ENCODE measurements around the gene KCNJ9. TPM values are rescaled to one million over a fixed set of nuclear protein-coding genes. Genes with fewer than 3 reads are reported as not detected.
A peak's percentile ranks its signal among the peaks of the same experiment; 100 is the strongest.

Gene KCNJ9
- total and polyA plus RNA-seq, 5 donors: not detected

DNA sequence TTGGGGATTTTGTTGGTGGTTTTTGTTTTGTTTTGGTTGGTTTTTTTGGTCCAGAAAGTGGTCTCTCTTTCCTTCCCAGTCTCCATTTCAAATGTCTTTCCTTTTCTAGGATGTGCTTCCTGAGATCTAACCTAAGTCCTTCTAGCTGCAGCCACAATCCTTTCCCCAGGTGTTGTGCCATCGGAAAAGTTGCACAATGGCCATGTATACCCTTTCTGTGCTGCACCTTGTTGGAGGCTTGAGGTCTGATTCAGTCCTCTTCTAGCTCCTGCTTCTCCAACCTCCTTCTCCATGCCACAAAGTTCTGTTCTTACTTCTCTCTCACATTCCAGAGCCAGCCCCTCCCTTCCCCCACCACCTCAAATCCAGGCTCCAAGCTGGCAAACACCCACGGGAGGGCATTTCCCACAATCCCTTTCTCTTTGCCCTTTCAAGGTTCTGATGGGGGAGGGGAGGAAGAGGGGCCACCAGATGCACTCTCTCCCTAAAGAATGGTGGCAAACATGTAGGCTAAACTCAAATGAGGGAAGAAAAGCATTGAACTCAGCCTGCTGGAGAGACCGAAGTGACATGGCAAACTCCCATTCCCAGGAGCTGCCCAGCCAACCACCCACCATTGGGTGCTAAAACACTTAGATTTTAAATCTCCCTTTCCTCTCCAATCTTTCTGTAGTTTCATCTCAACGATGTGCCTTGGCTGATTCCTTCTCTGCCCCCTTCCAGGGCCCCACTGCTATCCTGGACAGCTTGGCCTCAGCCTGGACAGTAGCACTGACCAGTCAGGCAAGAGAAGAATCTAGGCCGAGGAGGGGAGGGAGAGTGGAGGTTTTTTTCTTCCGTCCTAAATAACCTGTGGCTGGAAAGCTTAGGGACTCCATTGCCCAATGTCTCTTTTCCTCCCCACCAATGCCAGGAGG, 14.3 kb upstream of the KCNJ9 start:
- no peaks in the 10 kb centered on the region for H3K4me1 ChIP-seq (ENCODE audit: control insufficient read depth, insufficient read depth, low read length)
- H3K4me3 ChIP-seq (ENCODE audit: low read length): no peak overlapping the region
- H3K27me3 ChIP-seq (ENCODE audit: control insufficient read depth, insufficient read depth): no peaks in the 10 kb centered on the region
- DNase-seq: no peak
- WGBS: 54% methylated on average over 6 of the region's 6 CpGs
- H3K27ac ChIP-seq (ENCODE audit: low read length): no peak overlapping the region
- ATAC-seq: no peak
- H3K9me3 ChIP-seq (ENCODE audit: control insufficient read depth, low read length): no peaks in the 10 kb centered on the region
- intact Hi-C loops (cut with DNase I): no loop called here

GRCh38 chr1:160068225-160068624, 13.1 kb upstream of the KCNJ9 start:
- DNase-seq: no peak
- intact Hi-C loops (cut with DNase I): no loop called here
- H3K27me3 ChIP-seq (ENCODE audit: control insufficient read depth, insufficient read depth): no peaks in the 10 kb centered on the region
- no peak for ATAC-seq
- no peaks in the 10 kb centered on the region for H3K9me3 ChIP-seq (ENCODE audit: control insufficient read depth, low read length)
- no peaks in the 10 kb centered on the region for H3K4me1 ChIP-seq (ENCODE audit: control insufficient read depth, insufficient read depth, low read length)
- no peak overlapping the region for H3K4me3 ChIP-seq (ENCODE audit: low read length)
- 65% methylated on average over 5 of the region's 5 CpGs for WGBS
- no peak overlapping the region for H3K27ac ChIP-seq (ENCODE audit: low read length)

- Histone ChIP-seq H3K27me3 (ENCODE audit: control insufficient read depth, insufficient read depth) (no peaks in the 10 kb centered on the region), H3K9me3 (ENCODE audit: control insufficient read depth, low read length) (no peaks in the 10 kb centered on the region), H3K4me1 (ENCODE audit: control insufficient read depth, insufficient read depth, low read length) (no peaks in the 10 kb centered on the region), H3K27ac (ENCODE audit: low read length) (no peak within 1 kb of the TSS), H3K4me3 (ENCODE audit: low read length) (peak within 1 kb of the TSS; percentile 75)
- DNase-seq (peak in 1 of 3 donors; percentile 28), ATAC-seq (peak in 1 of 2 donors; percentile 6)
- WGBS: 10% methylated on average over 32 of the region's 32 CpGs
- intact Hi-C loops (cut with DNase I): no loop called here
These were observed 11.7 kb upstream of the KCNJ9 start, which contains the start of gene KCNJ10 for GRCh38 chr1:160069460-160070231. Gene KCNJ10 (minus strand): TSS chr1:160070160. CDS start chr1:160042532, 27,628 bp downstream.

DNA sequence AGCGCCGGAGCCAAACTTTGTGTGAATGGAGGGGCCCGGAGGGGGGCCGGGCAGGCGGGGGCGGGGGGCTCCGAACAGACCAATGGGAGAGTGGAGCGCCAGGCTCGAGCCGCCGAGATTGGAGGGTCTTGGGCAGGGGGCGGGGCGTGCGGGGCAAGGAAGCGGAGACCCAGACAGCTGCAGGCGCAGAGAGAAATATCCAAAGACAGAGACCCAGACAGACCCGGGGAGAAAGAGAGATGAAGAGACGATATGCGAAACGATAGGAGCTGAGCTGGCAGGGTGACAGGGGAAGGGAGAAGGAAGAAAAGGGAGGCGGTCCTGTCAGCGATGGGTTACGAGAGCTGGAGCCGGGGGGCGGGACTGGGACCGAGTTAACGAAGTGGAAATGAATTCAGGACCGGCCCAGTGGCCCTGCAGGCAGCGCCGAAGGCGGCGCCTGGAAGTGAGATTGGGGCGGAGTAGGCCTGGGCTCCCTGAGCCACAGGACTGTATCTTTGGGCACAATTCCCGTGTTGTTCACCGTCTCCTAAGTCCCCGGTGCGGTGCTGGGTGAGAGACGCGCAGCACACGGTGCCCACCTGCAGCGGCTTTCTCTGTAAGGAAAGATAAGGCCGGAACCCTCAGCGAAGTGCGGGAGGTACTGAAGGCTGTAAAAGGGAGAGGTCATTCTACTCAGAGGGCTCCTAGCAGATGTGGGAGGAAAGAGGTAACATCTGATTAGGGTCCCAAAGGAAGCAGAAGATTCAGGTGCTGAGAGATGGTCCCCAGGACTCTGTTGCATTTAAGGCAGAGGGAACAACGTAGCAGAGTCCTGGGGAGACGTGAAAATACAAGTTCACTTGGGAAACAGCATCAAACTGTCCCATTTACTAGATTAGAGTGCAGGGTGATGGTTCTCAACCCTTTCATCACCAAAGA, 10.8 kb upstream of the KCNJ9 start:
- Histone ChIP-seq H3K9me3 (ENCODE audit: control insufficient read depth, low read length) (no peaks in the 10 kb centered on the region), H3K4me1 (ENCODE audit: control insufficient read depth, insufficient read depth, low read length) (no peaks in the 10 kb centered on the region), H3K4me3 (ENCODE audit: low read length) (peak overlapping the region; percentile 75), H3K27me3 (ENCODE audit: control insufficient read depth, insufficient read depth) (no peaks in the 10 kb centered on the region), H3K27ac (ENCODE audit: low read length) (no peak overlapping the region)
- ATAC-seq (peak; percentile 96 to 97), DNase-seq (peak; percentile 84 to 93 (median 92))
- 1% methylated on average over 46 of the region's 46 CpGs for WGBS
- intact Hi-C loops (cut with DNase I): no loop called here

- no peak for ATAC-seq
- intact Hi-C loops (cut with DNase I): no loop called here
- Histone ChIP-seq H3K27ac (ENCODE audit: low read length) (no peak overlapping the region), H3K9me3 (ENCODE audit: control insufficient read depth, low read length) (no peaks in the 10 kb centered on the region), H3K4me1 (ENCODE audit: control insufficient read depth, insufficient read depth, low read length) (no peaks in the 10 kb centered on the region), H3K27me3 (ENCODE audit: control insufficient read depth, insufficient read depth) (no peaks in the 10 kb centered on the region), H3K4me3 (ENCODE audit: low read length) (no peak overlapping the region)
- WGBS: 85% methylated on average over 5 of the region's 5 CpGs
- no peak for DNase-seq
These were observed 10.0 kb upstream of the KCNJ9 start for GRCh38 chr1:160071289-160071688.

GRCh38 chr1:160074865-160075264, 6.5 kb upstream of the KCNJ9 start:
- 72% methylated on average over 4 of the region's 4 CpGs for WGBS
- no peak for DNase-seq
- no peak for ATAC-seq
- Histone ChIP-seq H3K27me3 (ENCODE audit: control insufficient read depth, insufficient read depth) (no peaks in the 10 kb centered on the region), H3K4me1 (ENCODE audit: control insufficient read depth, insufficient read depth, low read length) (no peaks in the 10 kb centered on the region), H3K4me3 (ENCODE audit: low read length) (no peak overlapping the region), H3K9me3 (ENCODE audit: control insufficient read depth, low read length) (no peaks in the 10 kb centered on the region), H3K27ac (ENCODE audit: low read length) (no peak overlapping the region)
- intact Hi-C loops (cut with DNase I): no loop called here

- Histone ChIP-seq H3K4me3 (ENCODE audit: low read length) (no peak overlapping the region), H3K9me3 (ENCODE audit: control insufficient read depth, low read length) (no peaks in the 10 kb centered on the region), H3K27me3 (ENCODE audit: control insufficient read depth, insufficient read depth) (no peaks in the 10 kb centered on the region), H3K27ac (ENCODE audit: low read length) (no peak overlapping the region), H3K4me1 (ENCODE audit: control insufficient read depth, insufficient read depth, low read length) (no peaks in the 10 kb centered on the region)
- intact Hi-C loops (cut with DNase I): no loop called here
- ATAC-seq: no peak
- DNase-seq: no peak
- 50% methylated on average over 2 of the region's 2 CpGs for WGBS
These were observed 5.5 kb upstream of the KCNJ9 start for GRCh38 chr1:160075836-160076235.

- no peak for DNase-seq
- no peak overlapping the region for H3K4me3 ChIP-seq (ENCODE audit: low read length)
- H3K4me1 ChIP-seq (ENCODE audit: control insufficient read depth, insufficient read depth, low read length): no peaks in the 10 kb centered on the region
- H3K9me3 ChIP-seq (ENCODE audit: control insufficient read depth, low read length): no peaks in the 10 kb centered on the region
- ATAC-seq: no peak
- intact Hi-C loops (cut with DNase I): no loop called here
- H3K27me3 ChIP-seq (ENCODE audit: control insufficient read depth, insufficient read depth): no peaks in the 10 kb centered on the region
- 81% methylated on average over 3 of the region's 3 CpGs for WGBS
- H3K27ac ChIP-seq (ENCODE audit: low read length): no peak overlapping the region
These were observed 5.0 kb upstream of the KCNJ9 start for GRCh38 chr1:160076295-160076694.

- no peaks in the 10 kb centered on the region for H3K4me1 ChIP-seq (ENCODE audit: control insufficient read depth, insufficient read depth, low read length)
- no peak for ATAC-seq
- intact Hi-C loops (cut with DNase I): no loop called here
- H3K9me3 ChIP-seq (ENCODE audit: control insufficient read depth, low read length): no peaks in the 10 kb centered on the region
- H3K4me3 ChIP-seq (ENCODE audit: low read length): no peak overlapping the region
- DNase-seq: no peak
- H3K27ac ChIP-seq (ENCODE audit: low read length): no peak overlapping the region
- H3K27me3 ChIP-seq (ENCODE audit: control insufficient read depth, insufficient read depth): no peaks in the 10 kb centered on the region
These were observed 3.9 kb upstream of the KCNJ9 start for GRCh38 chr1:160077486-160077885.

DNA sequence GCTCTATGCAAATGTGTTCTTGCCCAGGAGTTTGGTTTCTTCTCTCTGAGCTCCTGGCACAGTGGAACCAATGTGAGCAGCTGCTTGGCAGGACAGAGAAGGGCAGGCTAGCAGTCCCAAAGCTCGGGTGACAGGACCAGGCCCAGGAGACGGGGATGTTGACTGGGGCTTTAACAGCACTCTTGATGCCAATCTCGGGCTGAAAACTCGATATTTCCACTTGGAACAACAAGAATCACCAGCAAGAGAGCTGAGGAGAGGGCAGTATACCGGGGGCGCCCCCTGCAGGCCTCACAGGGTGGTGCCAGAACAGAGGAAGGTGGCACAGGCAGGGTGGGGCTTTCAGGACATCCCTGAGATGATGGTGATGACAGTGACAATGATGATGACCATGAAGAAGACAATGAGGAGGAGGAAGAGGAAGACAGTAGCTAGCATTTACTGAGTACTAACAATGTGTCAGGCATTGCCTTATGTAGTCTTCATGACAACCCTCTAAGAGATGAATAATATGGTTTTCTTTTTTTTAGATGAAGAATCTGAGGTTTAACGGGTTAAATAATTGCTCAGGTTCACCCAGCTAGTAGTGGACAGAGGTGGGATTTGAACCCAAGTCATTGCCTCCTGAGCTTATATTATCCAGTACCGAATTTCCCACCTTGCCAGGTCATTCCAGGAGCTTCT, 2.7 kb upstream of the KCNJ9 start:
- Histone ChIP-seq H3K27me3 (ENCODE audit: control insufficient read depth, insufficient read depth) (no peaks in the 10 kb centered on the region), H3K4me3 (ENCODE audit: low read length) (no peak overlapping the region), H3K4me1 (ENCODE audit: control insufficient read depth, insufficient read depth, low read length) (no peaks in the 10 kb centered on the region), H3K9me3 (ENCODE audit: control insufficient read depth, low read length) (no peaks in the 10 kb centered on the region), H3K27ac (ENCODE audit: low read length) (no peak overlapping the region)
- 24% methylated on average over 8 of the region's 8 CpGs for WGBS
- ATAC-seq (no peak), DNase-seq (peak in 1 of 3 donors; percentile 70)
- intact Hi-C loops (cut with DNase I): no loop called here
